SW 1271 (cell line): ENCODE results near the gene FOXE1.
A peak's percentile ranks its signal among the peaks of the same experiment; 100 is the strongest.

Experiments
- DNase-seq, 2 experiments: peaks; one replicate each; lab custom pipeline; 2025; lab: John Stamatoyannopoulos, UW

The FOXE1 gene

GRCh38 chr9:97866848-97867247 is 13.8 kb downstream of the FOXE1 start:
- no peak for DNase-seq

- no peak for DNase-seq
Observed at GRCh38 chr9:97868859-97869258, 15.8 kb downstream of the FOXE1 start.

- no peak for DNase-seq
Observed at GRCh38 chr9:97873425-97873824, 20.4 kb downstream of the FOXE1 start.

GRCh38 chr9:97873882-97874281 is 20.9 kb downstream of the FOXE1 start:
- DNase-seq = peak in 1 of 2 experiments; percentile 21

- no peak for DNase-seq
Observed at GRCh38 chr9:97874624-97875023, 21.6 kb downstream of the FOXE1 start.

- no peak for DNase-seq
Observed at GRCh38 chr9:97875111-97875510, 22.1 kb downstream of the FOXE1 start.

- DNase-seq = no peak
Observed at GRCh38 chr9:97876061-97876460, 23.0 kb downstream of the FOXE1 start.

GRCh38 chr9:97880336-97880735 is 27.3 kb downstream of the FOXE1 start:
- DNase-seq = no peak

- DNase-seq = peak in 1 of 2 experiments; percentile 21
Observed at GRCh38 chr9:97889941-97890887, 37.2 kb downstream of the FOXE1 start.

GRCh38 chr9:97891736-97892135 is 38.7 kb downstream of the FOXE1 start:
- no peak for DNase-seq

- DNase-seq = no peak
Observed at GRCh38 chr9:97892421-97892820, 39.4 kb downstream of the FOXE1 start.

- DNase-seq = no peak
Observed at GRCh38 chr9:97895211-97895610, 42.2 kb downstream of the FOXE1 start.

GRCh38 chr9:97895695-97896332 is 42.8 kb downstream of the FOXE1 start:
- DNase-seq = peak in 1 of 2 experiments; percentile 48

- DNase-seq = no peak
Observed at GRCh38 chr9:97900103-97900737, 47.2 kb downstream of the FOXE1 start.

- peak; percentile 26 to 42 for DNase-seq
Observed at GRCh38 chr9:97900738-97901565, 47.9 kb downstream of the FOXE1 start.

GRCh38 chr9:97903177-97903576 is 50.2 kb downstream of the FOXE1 start:
- DNase-seq = no peak

GRCh38 chr9:97904725-97905124 is 51.7 kb downstream of the FOXE1 start:
- no peak for DNase-seq

- no peak for DNase-seq
Observed at GRCh38 chr9:97905228-97905627, 52.2 kb downstream of the FOXE1 start.
